MM.1S (cell line): ENCODE measurements around the gene DAB1.

Source experiments
- DNase-seq: peaks from one replicate; pipeline ENCODE4 v3.0.0-alpha.2; 2015
- H2AFZ ChIP-seq: fragments of 300-600 bp; sonication (generic); 2 replicates; pipeline ENCODE4 v1.6.0; 2016; ENCODE audit warnings: antibody characterized with exemption, low read length
- H3F3A ChIP-seq: fragments of 300-600 bp; sonication (generic); 2 replicates; pipeline ENCODE4 v1.6.1; 2016; ENCODE audit warnings: mild to moderate bottlenecking, antibody characterized with exemption, low read length, moderate library complexity, mixed read lengths; ENCODE audit not compliant: insufficient read depth
- H3K27ac ChIP-seq: fragments of 300-600 bp; sonication (generic); 2 replicates; pipeline ENCODE4 v1.5.1; 2016; ENCODE audit warnings: mild to moderate bottlenecking, low read length
- H3K27me3 ChIP-seq: fragments of 300-600 bp; sonication (generic); replicated peaks from 2 replicates; pipeline ENCODE4 v1.6.0; 2016; ENCODE audit warnings: low read length; ENCODE audit not compliant: insufficient read depth
- H3K36me3 ChIP-seq: fragments of 300-600 bp; sonication (generic); replicated peaks from 2 replicates; pipeline ENCODE4 v1.6.1; 2016; ENCODE audit warnings: mild to moderate bottlenecking, low read length, mixed read lengths; ENCODE audit not compliant: insufficient read depth
- H3K4me1 ChIP-seq: fragments of 300-600 bp; sonication (generic); 2 replicates; pipeline ENCODE4 v1.6.1; 2016; ENCODE audit warnings: low read length, mixed read lengths
- H3K4me2 ChIP-seq: fragments of 300-600 bp; sonication (generic); 2 replicates; pipeline ENCODE4 v1.6.0; 2016; ENCODE audit warnings: low read depth, low read length
- H3K4me3 ChIP-seq: fragments of 300-600 bp; sonication (generic); 2 replicates; pipeline ENCODE4 v1.5.1; 2016; ENCODE audit warnings: low read length, mixed read lengths
- H3K79me2 ChIP-seq: fragments of 300-600 bp; sonication (generic); 2 replicates; pipeline ENCODE4 v1.6.1; 2016; ENCODE audit warnings: mixed run types, low read length, mixed read lengths
- H3K9ac ChIP-seq: fragments of 300-600 bp; sonication (generic); 2 replicates; pipeline ENCODE4 v1.6.1; 2016; ENCODE audit warnings: low read length, mixed read lengths
- H3K9me2 ChIP-seq: fragments of 300-600 bp; sonication (generic); replicated peaks from 2 replicates; pipeline ENCODE4 v1.6.1; 2016; ENCODE audit warnings: mild to moderate bottlenecking, low read length, mixed read lengths; ENCODE audit not compliant: insufficient read depth
- H3K9me3 ChIP-seq: fragments of 300-600 bp; sonication (generic); replicated peaks from 2 replicates; pipeline ENCODE4 v1.6.1; 2016; ENCODE audit warnings: mild to moderate bottlenecking, low read length, mixed read lengths; ENCODE audit not compliant: insufficient read depth
- H4K20me1 ChIP-seq: fragments of 300-600 bp; sonication (generic); 2 replicates; pipeline ENCODE4 v1.6.1; 2016; ENCODE audit warnings: mild to moderate bottlenecking, low read length, moderate library complexity, mixed read lengths; ENCODE audit not compliant: insufficient read depth
- EZH2 ChIP-seq: fragments of 300-600 bp; sonication (generic); optimal IDR thresholded peaks from 2 replicates; pipeline ENCODE3; 2017; ENCODE audit warnings: low read depth, mild to moderate bottlenecking, antibody characterized with exemption, low read length, mixed read lengths
- EZH2phosphoT487 ChIP-seq: fragments of 300-600 bp; sonication (generic); IDR thresholded peaks from 2 replicates; pipeline ENCODE4 v1.6.1; 2018; ENCODE audit warnings: antibody characterized with exemption, low read length
- TF ChIP-seq, protein P1 (sequence below): fragments of 300-600 bp; sonication (generic); IDR thresholded peaks from 2 replicates; pipeline ENCODE4 v1.5.1; 2016; ENCODE audit warnings: antibody characterized with exemption, low read length, mixed read lengths

Gene DAB1

DNA sequence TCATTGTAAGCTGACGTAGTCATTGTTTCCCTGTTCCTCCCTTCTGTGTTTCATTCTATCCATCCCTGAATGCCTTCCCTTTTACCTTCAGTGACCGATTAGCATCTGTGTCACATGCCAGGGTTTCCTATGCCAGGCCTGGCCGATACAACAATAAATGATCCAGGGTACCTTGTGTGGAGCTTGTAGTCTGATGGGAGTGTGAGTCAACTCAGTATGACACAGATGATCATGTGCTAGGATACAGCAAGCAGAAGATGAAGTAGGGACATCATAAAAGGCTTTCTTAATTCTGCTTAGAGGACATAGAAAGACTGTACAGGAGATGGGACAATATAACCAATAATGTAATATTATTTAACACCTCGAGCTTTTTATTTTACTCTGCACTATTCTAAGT lies 294.0 kb downstream of the DAB1 start:
- Histone ChIP-seq H3F3A (no peaks in the 10 kb centered on the region), H4K20me1 (no peaks in the 10 kb centered on the region), H3K4me3 (no peak overlapping the region), H3K9me3 (no peaks in the 10 kb centered on the region), H3K27me3 (no peaks in the 10 kb centered on the region), H3K36me3 (no peaks in the 10 kb centered on the region), H3K4me1 (no peaks in the 10 kb centered on the region), H3K79me2 (no peaks in the 10 kb centered on the region), H3K27ac (no peak overlapping the region), H3K9me2 (no peaks in the 10 kb centered on the region), H3K4me2 (no peak overlapping the region), H2AFZ (no peak overlapping the region), H3K9ac (no peak overlapping the region)
- no peak for DNase-seq
- TF ChIP-seq EZH2phosphoT487 (no peak), EZH2 (no peak)
- TF ChIP-seq, protein P1, sequence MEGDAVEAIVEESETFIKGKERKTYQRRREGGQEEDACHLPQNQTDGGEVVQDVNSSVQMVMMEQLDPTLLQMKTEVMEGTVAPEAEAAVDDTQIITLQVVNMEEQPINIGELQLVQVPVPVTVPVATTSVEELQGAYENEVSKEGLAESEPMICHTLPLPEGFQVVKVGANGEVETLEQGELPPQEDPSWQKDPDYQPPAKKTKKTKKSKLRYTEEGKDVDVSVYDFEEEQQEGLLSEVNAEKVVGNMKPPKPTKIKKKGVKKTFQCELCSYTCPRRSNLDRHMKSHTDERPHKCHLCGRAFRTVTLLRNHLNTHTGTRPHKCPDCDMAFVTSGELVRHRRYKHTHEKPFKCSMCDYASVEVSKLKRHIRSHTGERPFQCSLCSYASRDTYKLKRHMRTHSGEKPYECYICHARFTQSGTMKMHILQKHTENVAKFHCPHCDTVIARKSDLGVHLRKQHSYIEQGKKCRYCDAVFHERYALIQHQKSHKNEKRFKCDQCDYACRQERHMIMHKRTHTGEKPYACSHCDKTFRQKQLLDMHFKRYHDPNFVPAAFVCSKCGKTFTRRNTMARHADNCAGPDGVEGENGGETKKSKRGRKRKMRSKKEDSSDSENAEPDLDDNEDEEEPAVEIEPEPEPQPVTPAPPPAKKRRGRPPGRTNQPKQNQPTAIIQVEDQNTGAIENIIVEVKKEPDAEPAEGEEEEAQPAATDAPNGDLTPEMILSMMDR, result no peak

DNA sequence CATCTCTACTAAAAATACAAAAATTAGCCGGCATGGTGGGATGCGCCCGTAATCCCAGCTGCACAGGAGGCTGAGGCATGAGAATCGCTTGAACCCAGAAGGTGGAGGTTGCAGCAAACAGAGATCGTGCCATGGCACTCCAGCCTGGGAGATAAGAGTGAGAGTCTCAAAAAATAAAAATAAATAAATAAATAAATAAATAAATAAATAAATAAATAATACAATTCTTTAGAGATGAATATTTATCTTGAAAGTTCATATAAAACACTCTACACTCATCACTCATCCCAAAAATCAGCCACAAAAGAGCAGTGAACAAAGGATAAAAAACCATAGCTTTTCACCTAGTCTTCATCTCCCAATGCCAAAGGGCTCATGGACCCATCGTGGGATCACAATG lies 295.9 kb downstream of the DAB1 start:
- H3K27me3 ChIP-seq, result no peaks in the 10 kb centered on the region
- no peak overlapping the region for H3K4me3 ChIP-seq
- no peaks in the 10 kb centered on the region for H3K9me3 ChIP-seq
- no peaks in the 10 kb centered on the region for H4K20me1 ChIP-seq
- no peak overlapping the region for H3K4me2 ChIP-seq
- H3F3A ChIP-seq, result no peaks in the 10 kb centered on the region
- TF ChIP-seq, protein P1, result no peak
- TF ChIP-seq EZH2phosphoT487 (no peak), EZH2 (no peak)
- no peaks in the 10 kb centered on the region for H3K9me2 ChIP-seq
- H3K79me2 ChIP-seq, result no peaks in the 10 kb centered on the region
- H3K36me3 ChIP-seq, result no peaks in the 10 kb centered on the region
- no peak overlapping the region for H3K9ac ChIP-seq
- DNase-seq, result no peak
- no peaks in the 10 kb centered on the region for H3K4me1 ChIP-seq
- H2AFZ ChIP-seq, result no peak overlapping the region
- no peak overlapping the region for H3K27ac ChIP-seq

DNA sequence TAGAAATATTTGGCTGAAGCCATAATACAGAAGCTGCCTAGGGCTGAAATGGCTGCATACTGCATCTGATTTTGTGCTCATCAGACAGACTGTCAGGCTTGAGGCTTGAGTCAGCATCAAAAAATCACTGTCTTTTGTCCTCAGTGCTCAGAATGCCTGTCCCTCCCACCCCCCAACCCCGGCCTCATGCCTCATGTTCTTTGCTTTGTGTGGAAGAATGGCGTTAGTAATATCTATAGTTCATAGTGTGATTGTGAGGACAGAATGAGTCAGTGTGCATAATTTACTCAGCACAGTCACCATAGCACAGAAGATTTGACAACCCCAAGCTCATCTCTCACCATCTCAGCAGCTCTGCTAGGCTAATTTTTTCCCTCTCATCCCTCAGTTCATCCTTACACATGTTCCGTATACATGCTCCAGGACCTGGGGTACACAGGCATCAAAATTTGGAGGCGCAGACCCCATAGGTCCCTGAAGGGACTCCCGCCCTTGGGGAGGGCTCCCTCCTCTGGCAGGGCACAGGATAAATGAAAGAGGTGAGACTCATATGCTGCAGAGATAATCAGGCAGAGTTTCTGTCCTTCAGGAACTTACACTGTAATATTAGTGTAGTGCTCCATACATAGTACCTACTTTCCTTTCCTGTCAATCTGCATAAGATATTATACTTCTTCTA lies 299.0 kb downstream of the DAB1 start:
- no peaks in the 10 kb centered on the region for H3K79me2 ChIP-seq
- H2AFZ ChIP-seq, result no peak overlapping the region
- no peak overlapping the region for H3K4me2 ChIP-seq
- H3K9me2 ChIP-seq, result no peaks in the 10 kb centered on the region
- H3K4me1 ChIP-seq, result no peaks in the 10 kb centered on the region
- DNase-seq, result no peak
- no peaks in the 10 kb centered on the region for H3K36me3 ChIP-seq
- TF ChIP-seq, protein P1, result no peak
- TF ChIP-seq EZH2phosphoT487, result no peak
- no peak for TF ChIP-seq EZH2
- H3K27ac ChIP-seq, result no peak overlapping the region
- H3K27me3 ChIP-seq, result no peaks in the 10 kb centered on the region
- no peak overlapping the region for H3K4me3 ChIP-seq
- no peaks in the 10 kb centered on the region for H3K9me3 ChIP-seq
- H3K9ac ChIP-seq, result no peak overlapping the region
- no peaks in the 10 kb centered on the region for H4K20me1 ChIP-seq
- no peaks in the 10 kb centered on the region for H3F3A ChIP-seq
